Measurements from ENCODE around the gene CRYGD. TPM values are rescaled to one million over a fixed set of nuclear protein-coding genes. Genes with fewer than 3 reads are reported as not detected.
"Not testable (repeated sequence)": the region's sequence is repeated elsewhere in the genome, so short reads cannot be mapped to it uniquely, and the experiment has no call there.

Gene CRYGD
- total and polyA plus RNA-seq, 2 experiments from 2014 or later = not detected

DNA sequence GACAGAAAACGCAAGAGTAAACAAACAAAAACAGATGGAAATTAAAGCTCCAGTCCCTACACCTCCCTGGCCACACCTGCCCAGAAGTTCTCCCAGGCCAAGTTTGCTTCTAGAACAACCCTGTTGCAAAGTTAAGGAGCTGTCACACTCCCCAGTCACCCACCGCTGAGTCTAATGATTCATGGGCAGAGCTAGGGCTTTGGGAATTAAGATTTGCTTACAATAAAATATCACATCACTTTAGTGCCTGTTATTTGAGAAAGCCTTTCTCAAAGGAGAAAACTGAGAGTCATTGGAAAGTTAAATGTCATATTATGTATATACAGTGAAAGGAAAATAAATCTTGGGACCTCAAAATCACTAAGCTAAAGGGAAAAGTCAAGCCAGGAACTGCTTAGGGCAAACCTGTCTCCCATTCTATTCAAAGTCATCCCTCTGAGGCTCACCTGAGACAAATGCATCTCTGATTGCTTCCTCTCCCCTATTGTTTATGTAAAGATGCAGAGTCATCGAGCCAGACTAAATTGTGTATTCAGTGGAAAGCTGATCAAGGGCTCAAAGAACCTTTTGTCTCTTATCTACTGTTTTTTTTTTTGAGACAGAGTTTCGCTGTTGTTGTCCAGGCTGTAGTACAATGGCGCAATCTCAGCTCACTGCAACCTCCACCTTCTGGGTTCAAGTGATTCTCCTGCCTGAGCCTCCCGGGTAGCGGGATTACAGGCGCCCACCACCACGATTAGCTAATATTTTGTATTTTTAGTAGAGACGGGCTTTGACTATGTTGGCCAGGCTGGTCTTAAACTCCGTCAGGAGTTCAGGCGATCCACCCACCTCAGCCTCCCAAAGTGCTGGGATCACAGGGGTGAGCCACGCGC is 18.8 kb upstream of the CRYGD start:
- Histone ChIP-seq H3K4me3 (no peak overlapping the region), H3K27ac (no peak overlapping the region), H3K9me3 (ENCODE audit: low read depth) (no peaks in the 10 kb centered on the region), H3K4me1 (ENCODE audit: low read depth) (no peaks in the 10 kb centered on the region), H3K36me3 (no peaks in the 10 kb centered on the region), H3K27me3 (no peaks in the 10 kb centered on the region)
- TF ChIP-seq, protein P1, sequence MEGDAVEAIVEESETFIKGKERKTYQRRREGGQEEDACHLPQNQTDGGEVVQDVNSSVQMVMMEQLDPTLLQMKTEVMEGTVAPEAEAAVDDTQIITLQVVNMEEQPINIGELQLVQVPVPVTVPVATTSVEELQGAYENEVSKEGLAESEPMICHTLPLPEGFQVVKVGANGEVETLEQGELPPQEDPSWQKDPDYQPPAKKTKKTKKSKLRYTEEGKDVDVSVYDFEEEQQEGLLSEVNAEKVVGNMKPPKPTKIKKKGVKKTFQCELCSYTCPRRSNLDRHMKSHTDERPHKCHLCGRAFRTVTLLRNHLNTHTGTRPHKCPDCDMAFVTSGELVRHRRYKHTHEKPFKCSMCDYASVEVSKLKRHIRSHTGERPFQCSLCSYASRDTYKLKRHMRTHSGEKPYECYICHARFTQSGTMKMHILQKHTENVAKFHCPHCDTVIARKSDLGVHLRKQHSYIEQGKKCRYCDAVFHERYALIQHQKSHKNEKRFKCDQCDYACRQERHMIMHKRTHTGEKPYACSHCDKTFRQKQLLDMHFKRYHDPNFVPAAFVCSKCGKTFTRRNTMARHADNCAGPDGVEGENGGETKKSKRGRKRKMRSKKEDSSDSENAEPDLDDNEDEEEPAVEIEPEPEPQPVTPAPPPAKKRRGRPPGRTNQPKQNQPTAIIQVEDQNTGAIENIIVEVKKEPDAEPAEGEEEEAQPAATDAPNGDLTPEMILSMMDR (IDR thresholded peaks at IDR 0.05; ENCODE audit: low read depth, low read length) = no peak
- DNase-seq (ENCODE audit: low read depth in 1 of 2, low spot score in 1 of 2) = no peak

DNA sequence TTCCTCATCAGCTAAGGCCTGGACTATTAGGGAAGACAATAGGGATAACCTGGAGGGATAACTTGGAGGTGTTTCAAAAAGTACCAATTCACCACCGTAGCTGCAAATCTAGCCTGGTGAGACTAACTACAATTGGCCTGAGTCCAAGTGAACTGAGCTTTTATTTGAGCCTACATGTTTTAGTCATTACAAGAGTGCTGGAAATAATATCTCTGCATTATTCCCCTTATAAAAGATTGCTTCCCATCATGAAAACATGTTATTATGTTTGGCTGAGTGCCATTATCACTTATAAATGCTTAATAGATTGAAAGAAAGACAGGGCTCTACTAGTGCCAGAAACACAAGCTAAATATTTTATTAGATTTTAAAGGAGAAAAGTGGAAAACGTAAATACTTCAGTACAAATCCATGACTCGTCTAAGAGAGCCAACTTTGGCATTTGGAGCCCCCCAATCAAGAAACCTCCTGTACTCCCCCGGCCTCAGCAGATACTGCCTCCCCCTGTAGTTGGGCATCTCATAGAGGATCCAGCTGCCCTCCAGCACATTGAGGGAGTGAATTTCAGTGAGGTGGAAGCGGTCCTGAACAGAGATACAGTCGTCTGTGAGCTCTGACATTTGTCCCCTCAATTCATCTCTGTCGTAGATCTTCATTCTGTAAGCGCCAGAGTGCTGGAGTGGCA is 18.1 kb upstream of the CRYGD start:
- Histone ChIP-seq H3K27me3 (no peaks in the 10 kb centered on the region), H3K4me1 (ENCODE audit: low read depth) (no peaks in the 10 kb centered on the region), H3K36me3 (no peaks in the 10 kb centered on the region), H3K27ac (no peak overlapping the region), H3K9me3 (ENCODE audit: low read depth) (no peaks in the 10 kb centered on the region), H3K4me3 (no peak overlapping the region)
- TF ChIP-seq, protein P1 (IDR thresholded peaks at IDR 0.05; ENCODE audit: low read depth, low read length) = no peak
- DNase-seq (ENCODE audit: low read depth in 1 of 2, low spot score in 1 of 2) = peak in 1 of 2 donors; percentile 12

DNA sequence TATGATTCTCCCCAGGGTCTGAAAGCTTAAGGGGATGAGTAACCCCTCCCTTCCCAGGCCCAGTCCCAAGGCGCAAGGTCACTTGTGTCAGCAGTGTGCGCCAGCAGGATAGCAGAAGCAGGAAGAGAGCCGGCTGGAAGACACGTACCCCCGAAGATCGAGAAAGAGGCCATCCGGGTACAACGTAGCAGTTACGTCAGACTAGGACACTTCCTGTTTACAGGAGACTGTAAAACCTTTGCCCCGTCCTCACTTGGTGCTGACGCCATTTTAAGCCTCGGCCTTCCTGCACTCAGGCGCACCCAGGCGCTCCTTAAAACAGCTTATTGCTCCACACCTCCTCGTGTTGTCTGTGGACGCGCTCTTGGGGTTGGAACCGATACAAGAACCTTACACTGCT is 15.1 kb upstream of the CRYGD start:
- no peaks in the 10 kb centered on the region for H3K36me3 ChIP-seq
- no peaks in the 10 kb centered on the region for H3K9me3 ChIP-seq (ENCODE audit: low read depth)
- TF ChIP-seq, protein P1 (IDR thresholded peaks at IDR 0.05; ENCODE audit: low read depth, low read length) = no peak
- H3K27ac ChIP-seq = no peak overlapping the region
- no peaks in the 10 kb centered on the region for H3K4me1 ChIP-seq (ENCODE audit: low read depth)
- DNase-seq (ENCODE audit: low read depth in 1 of 2, low spot score in 1 of 2) = no peak
- no peaks in the 10 kb centered on the region for H3K27me3 ChIP-seq
- H3K4me3 ChIP-seq = no peak overlapping the region

DNA sequence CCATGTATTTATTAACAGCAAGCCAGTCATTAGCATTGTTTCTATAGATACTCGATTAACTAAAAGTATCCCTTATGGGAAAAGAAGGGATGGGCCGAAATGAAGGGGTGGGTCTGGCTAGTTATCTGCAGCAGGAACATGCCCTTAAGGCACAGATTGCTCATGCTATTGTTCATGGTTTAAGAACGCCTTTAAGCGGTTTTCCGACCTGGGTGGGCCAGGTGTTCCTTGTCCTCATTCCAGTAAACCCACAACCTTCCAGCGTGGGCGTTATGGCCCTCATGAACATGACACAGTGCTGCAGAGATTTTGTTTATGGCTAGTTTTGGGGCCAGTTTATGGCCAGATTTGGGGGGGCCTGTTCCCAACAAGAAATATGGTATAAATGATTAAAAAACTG is 14.0 kb upstream of the CRYGD start:
- not testable (repeated sequence) for H3K27me3 ChIP-seq; H3K9me3 ChIP-seq (ENCODE audit: low read depth); H3K4me1 ChIP-seq (ENCODE audit: low read depth); H3K27ac ChIP-seq; H3K36me3 ChIP-seq; DNase-seq (ENCODE audit: low read depth in 1 of 2, low spot score in 1 of 2); H3K4me3 ChIP-seq

DNA sequence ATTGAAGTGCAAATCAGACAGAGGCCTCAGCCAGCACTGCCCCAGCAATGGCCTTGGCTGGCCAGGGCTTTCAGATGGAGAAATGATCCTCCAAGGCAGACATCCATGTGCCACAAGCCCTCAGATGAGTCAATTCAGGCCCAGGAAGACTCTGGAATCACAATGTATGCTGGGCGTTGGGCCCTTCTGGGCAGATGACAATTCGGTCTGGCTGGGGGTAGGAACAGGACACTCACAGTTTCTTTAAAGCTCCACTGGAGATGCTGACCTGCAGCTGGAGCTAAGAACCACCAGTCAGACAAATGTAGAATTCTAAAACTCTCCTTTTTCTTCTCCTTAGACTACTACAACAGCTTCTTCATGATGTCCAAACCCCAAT is 12.4 kb upstream of the CRYGD start:
- Histone ChIP-seq H3K4me1 (ENCODE audit: low read depth) (no peaks in the 10 kb centered on the region), H3K4me3 (no peak overlapping the region), H3K36me3 (no peaks in the 10 kb centered on the region), H3K27me3 (no peaks in the 10 kb centered on the region), H3K27ac (no peak overlapping the region), H3K9me3 (ENCODE audit: low read depth) (no peaks in the 10 kb centered on the region)
- TF ChIP-seq, protein P1 (IDR thresholded peaks at IDR 0.05; ENCODE audit: low read depth, low read length) = no peak
- no peak for DNase-seq (ENCODE audit: low read depth in 1 of 2, low spot score in 1 of 2)

Data from cardiac muscle cell (in vitro differentiated cells and primary cell).